Activated CD4-positive, CD25-positive, alpha-beta regulatory T cell (primary cell): ENCODE results near the gene CPPED1.
"Not testable (repeated sequence)": the region's sequence is repeated elsewhere in the genome, so short reads cannot be mapped to it uniquely, and the experiment has no call there.

Experiments
- DNase-seq, 4 experiments: peaks; one replicate each; lab custom pipeline; 2025; lab: John Stamatoyannopoulos, UW

The CPPED1 gene

DNA sequence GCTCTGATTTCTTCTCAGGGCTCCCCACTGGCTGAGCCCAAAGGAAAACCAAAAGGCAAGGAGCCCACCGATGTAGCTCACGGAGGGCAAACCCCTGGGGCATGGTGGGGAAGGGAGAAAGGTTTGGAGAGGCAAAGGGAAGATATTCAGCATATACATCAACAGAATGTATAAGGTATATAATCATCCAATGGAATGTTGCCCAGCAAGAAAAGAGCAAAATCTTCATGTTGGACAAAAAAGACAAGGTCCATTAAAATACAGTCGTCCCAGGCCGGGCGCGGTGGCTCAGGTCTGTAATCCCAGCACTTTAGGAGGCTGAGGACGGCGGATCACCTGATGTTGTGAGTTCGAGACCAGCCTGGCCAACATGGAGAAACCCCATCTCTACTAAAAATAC is 1.6 kb downstream of the CPPED1 start:
- DNase-seq, result no peak

GRCh38 chr16:12801511-12802042 is 2.1 kb downstream of the CPPED1 start:
- DNase-seq, result no peak

- no peak for DNase-seq
These were observed 2.9 kb downstream of the CPPED1 start for GRCh38 chr16:12800817-12801216.

DNA sequence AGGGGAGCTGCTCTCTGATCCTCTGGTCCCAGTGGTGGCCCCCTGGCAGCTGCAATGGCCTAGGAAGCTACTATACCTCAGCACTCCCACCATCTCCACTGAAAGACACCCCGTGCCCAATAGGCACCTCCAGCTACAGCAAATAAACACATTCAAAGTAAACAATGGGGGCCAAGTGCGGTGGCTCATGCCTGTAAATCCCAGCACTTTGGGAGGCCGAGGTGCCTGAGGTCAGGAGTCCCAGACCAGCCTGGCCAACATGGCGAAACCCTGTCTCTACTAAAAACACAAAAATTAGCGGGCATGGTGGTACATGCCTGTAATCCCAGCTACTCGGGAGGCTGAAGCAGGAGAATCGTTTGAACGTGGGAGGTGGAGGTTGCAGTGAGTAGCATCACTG is 3.7 kb downstream of the CPPED1 start:
- not testable (repeated sequence) for DNase-seq

DNA sequence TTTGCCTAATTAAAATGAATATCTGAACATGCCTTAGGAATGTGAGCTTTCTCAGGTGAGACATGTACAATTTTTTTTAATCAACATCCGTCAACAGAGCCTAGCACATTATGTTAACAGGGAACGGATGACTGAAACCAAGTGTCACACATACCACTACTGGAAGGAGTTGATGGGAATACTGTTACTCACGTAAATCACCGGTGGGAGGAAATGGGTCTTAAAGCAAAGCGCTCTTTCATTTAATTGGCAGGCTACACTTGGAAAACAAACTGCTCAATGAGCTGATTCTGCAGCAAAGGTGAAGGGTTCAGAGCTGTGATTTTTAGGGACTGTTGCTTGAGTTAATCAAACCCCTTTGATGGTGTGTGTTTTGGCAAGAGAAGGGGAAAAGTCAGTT is 4.8 kb downstream of the CPPED1 start:
- no peak for DNase-seq

- DNase-seq, result no peak
These were observed 5.5 kb downstream of the CPPED1 start for GRCh38 chr16:12798171-12798570.

DNA sequence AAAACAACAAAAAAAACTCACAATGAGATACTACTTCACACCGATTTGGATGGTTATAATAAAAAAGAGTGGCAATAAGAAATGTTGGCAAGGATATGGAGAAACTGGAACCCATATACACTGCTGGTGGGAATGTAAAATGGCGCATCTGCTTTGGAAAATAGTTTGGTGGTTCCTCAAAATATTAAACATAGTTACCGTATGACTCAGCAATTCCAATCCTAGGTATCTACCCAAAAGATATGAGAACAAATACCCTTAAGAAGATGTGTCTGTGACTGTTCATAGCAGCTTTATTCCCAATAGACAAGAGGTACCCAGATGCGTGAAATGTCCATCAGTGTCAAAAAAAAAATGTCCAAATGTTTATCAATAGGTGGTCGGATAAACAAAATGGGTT is 7.2 kb downstream of the CPPED1 start:
- DNase-seq, result no peak

DNA sequence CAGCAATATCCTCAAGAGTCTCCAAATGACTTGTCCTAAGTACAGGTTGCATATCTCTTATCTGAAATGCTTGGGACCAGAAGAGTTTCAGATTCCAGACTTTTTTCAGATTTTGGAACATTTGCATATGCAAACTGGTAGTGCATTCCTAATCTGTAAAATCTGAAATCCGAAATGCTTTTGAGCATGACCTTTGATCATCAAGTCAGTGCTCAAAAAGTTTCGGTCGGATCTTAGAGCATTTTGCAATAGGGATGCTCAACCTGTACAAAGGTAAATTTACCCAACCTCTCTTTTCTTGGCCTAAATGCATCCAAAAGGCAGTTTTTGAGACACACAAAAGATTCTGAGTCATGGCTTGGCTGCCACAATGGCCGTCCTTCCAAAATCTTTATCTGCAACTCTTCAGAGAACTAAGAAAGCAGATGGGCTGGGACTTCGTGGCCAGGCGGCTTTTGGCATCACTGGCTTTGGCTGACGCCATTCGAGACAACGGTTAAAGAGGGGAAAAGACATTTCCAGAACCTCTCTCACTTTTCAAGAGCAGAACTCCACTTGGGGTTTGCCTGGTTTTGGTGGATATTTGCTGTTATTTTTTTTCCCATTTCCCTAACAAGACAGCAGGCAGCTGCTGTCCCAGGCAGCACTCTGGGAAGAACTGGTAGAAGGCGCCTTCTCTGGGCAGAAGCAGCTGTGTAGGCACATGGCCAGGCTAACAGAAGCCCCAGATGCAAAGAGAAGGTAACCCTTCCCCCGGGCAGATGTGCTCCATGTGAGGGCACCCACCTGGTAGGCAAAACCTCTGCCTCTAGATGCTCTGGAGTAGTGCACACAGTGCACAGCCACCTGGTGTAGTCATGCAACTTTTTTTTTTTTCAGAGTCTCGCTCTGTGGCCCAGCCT is 8.9 kb downstream of the CPPED1 start:
- DNase-seq, result no peak

DNA sequence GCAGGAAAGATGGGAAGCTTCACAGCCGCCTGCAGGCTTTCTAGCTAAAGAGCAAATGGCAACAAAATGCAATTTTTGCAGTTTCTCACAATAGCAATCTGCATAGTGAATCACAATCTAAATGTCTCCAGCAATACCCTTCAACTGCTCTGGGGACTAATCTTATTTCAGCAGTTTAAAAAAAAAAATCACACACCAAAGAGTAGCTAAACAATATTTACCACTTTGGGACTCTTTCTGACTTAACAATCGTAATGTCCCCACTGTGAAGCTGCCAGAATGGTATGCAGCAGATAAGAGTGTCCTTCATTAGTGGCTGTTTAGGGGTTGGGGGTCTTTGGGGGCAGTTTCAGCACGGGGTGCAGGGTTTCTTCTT is 9.8 kb downstream of the CPPED1 start:
- no peak for DNase-seq

GRCh38 chr16:12793120-12793864 is 10.4 kb downstream of the CPPED1 start:
- no peak for DNase-seq

GRCh38 chr16:12792528-12792927 is 11.2 kb downstream of the CPPED1 start:
- DNase-seq, result not testable (repeated sequence)

DNA sequence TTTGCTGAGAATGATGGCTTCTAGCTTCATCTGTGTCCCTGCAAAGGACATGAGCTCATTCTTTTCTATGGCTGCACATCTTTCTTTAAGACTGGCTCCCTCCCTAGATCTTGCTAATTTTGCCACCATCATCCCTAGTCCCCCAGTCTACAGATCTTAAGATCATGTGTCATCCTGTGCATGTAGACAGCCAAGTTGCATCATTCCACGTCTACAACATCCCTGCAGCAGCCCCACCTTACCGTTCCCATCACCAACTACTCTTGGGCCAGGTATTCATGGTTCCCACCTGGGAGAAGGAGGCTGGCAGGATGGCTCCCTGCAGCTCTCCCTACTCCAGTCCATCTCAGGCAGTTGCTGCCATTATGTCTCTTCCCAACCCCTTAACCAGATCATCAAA is 12.3 kb downstream of the CPPED1 start:
- no peak for DNase-seq

DNA sequence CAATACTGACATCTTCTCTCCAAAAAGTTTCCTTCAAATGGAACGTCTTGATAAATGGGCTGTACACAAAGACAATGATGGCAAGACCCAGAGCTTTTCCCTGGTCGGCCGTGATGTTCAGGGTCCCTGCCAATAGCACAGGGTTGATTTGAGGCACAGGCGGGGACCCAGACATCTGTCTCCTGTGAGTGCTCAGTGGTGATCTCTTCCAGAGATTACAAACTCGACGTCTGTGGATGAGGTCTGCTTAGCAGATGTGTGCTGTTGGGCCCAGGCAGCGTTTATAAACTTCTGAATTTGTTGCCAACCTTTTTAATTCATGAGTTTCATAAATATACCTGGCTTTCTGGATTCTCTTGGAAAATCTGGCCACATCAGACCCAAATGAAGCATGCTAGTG is 14.9 kb downstream of the CPPED1 start:
- DNase-seq, result no peak

DNA sequence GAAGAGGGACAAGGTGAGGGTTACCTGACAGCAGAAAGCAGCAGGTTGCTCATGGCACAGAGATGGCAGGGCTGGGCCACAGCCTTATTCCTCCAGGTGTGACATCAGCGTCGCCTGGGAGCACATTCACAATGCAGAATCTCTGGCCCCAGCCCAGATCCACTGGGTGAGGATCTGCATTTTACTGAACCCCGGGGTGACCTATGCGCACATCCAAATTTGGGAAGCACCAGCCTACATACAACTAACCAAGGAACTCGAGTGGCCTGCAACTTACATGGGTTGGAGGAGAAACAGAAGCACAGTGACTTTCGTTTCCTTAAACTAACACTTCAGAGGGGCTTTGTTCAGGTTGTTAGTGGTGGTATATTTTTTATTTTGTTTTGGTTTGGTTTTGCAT is 17.6 kb downstream of the CPPED1 start:
- DNase-seq, result no peak

DNA sequence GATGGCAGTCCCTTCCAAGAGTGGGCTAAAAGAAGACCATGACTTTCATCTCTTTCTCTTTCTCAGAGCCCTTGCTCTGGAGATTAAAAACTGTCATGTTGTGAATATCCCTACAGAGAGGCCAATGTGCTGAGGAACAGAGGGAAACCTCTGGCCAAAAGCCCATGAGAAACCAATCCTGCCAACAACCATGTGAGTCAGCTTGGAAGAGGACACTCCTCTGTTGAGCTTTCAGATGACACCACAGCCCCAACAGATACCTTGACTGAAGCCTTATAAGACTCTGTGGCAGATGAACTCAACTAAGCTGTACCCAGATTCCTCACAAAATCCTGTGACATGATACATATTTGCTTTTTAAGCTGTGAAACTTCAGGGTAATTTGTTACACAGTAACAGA is 19.6 kb downstream of the CPPED1 start:
- no peak for DNase-seq

DNA sequence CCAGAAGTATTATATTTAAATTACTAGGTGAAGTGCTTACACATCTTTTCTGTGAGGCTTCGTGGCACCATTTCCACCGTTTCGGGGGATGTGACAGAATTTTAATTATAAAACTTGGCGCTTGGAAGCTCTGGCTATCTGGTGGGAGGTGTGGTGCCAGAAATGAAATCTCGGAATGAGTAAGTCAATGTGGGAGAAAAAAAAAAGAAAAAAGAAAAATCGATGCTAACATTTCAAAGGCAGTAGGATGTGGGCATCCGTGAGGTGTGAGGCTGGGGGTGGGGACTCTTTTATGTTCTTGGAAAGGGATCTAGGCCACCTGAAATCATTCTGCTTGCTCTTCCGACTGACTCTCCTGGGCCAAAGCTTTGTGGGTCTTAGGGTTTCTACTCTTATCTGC is 21.9 kb downstream of the CPPED1 start:
- no peak for DNase-seq

GRCh38 chr16:12780467-12780866 is 23.2 kb downstream of the CPPED1 start:
- no peak for DNase-seq

DNA sequence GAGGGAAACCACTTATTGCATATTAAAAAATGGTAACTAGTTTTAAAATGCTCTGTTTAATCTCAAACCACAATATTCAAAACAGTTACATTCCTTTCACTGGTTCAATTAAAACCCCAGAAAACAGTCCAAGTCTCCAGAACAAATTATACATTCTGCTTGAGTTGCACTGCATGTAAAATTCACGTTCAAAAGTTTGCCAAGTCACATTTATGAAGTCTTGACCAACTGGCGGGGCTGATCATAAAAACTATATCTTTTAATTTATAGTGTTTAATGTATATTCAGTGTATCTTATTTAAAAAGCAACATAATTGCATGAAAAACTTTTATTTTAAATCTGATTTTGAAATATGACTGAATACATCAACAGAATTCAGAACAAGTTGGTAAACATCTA is 25.0 kb downstream of the CPPED1 start:
- no peak for DNase-seq

DNA sequence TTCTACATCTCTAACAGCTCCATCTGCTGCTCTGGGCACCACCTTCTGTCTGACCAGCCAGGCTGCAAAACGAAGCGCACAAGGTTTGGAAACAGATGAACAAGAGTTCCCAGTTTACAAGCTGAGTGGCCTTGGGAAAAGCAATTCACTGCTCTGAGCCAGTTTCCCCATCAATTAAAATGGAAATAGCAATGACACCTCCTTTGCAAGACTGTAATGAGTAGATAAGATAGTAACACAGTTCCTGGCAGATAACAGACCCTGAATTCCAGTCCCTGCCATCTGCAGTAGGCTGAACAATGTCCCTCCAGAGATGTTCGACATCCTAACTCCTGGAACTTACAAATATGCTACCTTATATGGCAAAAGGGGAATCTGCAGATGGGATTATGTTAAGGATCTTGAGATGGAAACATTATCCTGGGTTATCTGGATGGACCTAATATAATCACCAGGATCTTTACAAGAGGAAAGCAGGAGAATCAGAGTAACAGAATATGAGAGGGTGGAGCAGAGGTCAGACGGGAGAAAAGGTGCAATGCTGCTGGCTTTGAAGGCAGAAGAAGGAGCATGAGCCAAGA is 27.9 kb downstream of the CPPED1 start:
- DNase-seq, result no peak

- DNase-seq, result no peak
These were observed 30.5 kb downstream of the CPPED1 start for GRCh38 chr16:12773221-12773620.

- no peak for DNase-seq
These were observed 32.3 kb downstream of the CPPED1 start for GRCh38 chr16:12771341-12771798.

GRCh38 chr16:12769525-12769924 is 34.2 kb downstream of the CPPED1 start:
- no peak for DNase-seq

- no peak for DNase-seq
These were observed 35.8 kb downstream of the CPPED1 start for GRCh38 chr16:12767897-12768296.
